GM13977 (cell line): Measurements from ENCODE around the gene DVL1.

Experiments used
- DNase-seq: peaks from one replicate; pipeline ENCODE4 v3.0.0; 2012; ENCODE audit warnings: low spot score
- CTCF ChIP-seq: IDR thresholded peaks from 2 replicates; pipeline ENCODE4 v1.5.1; 2012; ENCODE audit warnings: mild to moderate bottlenecking, control low read depth; ENCODE audit not compliant: insufficient read depth; ENCODE audit errors: extremely low read depth, missing control alignments
- in situ Hi-C: fragments of 300-500 bp; cut with MboI; formaldehyde crosslinking; loops from one replicate; pipeline ENCODE4 v1.12.0; 2022; ENCODE audit warnings: low sequenced_read_pairs, low pct_unique_long_range_greater_than_20kb, mixed read lengths, inconsistent platforms; ENCODE audit not compliant: unreplicated experiment

The DVL1 gene

GRCh38 chr1:1294250-1294890, 54.8 kb downstream of the DVL1 start:
- no peak for DNase-seq
- in situ Hi-C loops = no loop called here
- no peak for TF ChIP-seq CTCF

DNA sequence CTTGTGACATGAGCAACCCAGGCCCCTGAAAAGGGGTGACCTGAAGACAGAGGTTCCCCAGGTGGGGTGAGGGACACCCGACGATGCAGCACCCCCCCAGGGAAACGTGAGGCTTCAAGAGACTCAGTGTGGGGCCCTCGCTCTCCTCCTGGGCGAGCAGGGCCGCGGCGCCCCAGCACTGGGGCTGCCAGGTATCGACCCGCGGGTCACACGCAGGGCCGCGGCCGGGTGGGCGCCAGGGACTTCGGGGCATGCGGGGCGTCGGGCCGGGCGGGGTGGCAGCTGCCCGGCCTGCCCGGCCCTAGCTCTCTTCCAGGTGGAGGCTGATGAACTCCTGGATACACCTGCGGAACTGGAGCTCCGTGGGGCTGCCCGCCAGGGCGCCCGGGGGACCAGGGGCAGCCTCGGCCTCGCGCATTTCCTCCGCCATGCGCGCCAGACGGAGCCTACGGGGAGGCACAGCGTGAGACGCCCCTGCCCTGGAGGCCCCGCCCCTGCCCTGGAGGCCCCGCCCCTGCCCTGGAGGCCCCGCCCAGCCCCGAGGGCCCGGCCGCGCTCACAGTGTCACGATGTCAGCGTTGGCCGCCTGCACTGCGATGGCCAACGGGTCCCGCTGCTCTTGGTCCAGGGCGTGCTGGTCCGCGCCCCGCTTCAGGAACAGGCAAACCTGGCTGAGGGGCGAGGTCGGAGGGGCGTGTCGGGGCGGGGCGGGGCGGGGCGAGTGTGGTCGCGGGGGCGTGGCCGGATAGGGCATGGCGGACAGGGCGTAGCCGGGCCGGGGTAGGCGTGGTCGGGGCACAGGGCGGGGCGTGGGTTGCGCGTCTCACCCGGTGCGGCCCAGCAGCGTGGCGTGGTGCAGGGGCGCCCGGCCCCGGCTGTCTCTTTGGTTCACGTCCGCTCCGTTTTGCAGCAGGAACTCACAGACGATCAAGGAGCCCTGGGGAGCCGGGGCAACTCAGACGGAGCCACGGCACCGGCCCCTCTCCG, 55.7 kb downstream of the DVL1 start:
- peak; percentile 50 for DNase-seq
- in situ Hi-C loops = no loop called here
- TF ChIP-seq CTCF = no peak

GRCh38 chr1:1292851-1293250, 56.4 kb downstream of the DVL1 start:
- peak; percentile 43 for DNase-seq
- no peak for TF ChIP-seq CTCF
- in situ Hi-C loops = no loop called here

- in situ Hi-C loops = no loop called here
- no peak for TF ChIP-seq CTCF
- DNase-seq = peak; percentile 38
Observed at GRCh38 chr1:1292442-1292779, 56.8 kb downstream of the DVL1 start.

- TF ChIP-seq CTCF = peak; percentile 85
- in situ Hi-C loops = no loop called here
- DNase-seq = peak; percentile 89
Observed at GRCh38 chr1:1291548-1292441, 57.4 kb downstream of the DVL1 start.

GRCh38 chr1:1291023-1291528, 58.1 kb downstream of the DVL1 start:
- no peak for DNase-seq
- TF ChIP-seq CTCF = no peak
- in situ Hi-C loops = no loop called here
